Measurements from ENCODE around the gene NDUFAF8. TPM values are rescaled to one million over a fixed set of nuclear protein-coding genes. Genes with fewer than 3 reads are reported as not detected.
A peak's percentile ranks its signal among the peaks of the same experiment; 100 is the strongest.

NDUFAF8 gene
- total RNA-seq, 1 donor from 2014 or later: 39.7 TPM

DNA sequence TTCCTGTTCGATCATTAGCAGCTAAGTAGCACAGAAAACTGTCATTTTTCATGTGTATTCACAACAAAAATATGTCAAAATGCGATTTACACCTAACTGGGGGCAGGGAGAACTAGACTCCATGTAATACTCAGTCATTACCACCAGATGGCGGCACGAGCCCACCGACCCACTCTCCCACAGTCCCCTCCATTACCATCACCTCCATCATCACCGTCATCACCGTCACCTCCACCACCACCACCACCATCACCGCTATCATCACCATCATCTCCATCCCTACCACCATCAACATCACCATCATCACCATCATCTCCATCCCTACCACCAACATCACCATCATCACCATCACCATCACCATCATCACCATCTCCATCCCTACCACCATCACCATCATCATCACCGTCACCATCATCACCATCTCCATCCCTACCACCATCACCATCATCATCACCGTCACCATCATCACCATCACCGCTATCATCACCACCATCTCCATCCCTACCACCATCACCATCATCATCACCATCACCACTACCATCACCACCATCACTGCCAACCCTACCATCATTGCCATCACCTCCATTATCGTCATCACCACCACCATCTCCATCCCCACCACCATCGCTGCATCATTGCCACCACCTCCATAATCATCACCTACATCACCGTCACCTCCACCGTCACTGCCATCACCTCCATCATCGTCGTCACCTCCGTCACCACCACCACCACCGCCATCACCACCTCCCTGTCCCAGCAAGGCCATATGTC, 14.4 kb downstream of the NDUFAF8 start:
- Mint-ChIP-seq H3K4me3 (ENCODE audit: unreplicated experiment) (no peak overlapping the region), H3K9me3 (ENCODE audit: low read depth) (no peaks in the 10 kb centered on the region), H3K4me1 (ENCODE audit: low read depth) (peaks cover 16% of the 10 kb centered on the region), H3K36me3 (ENCODE audit: low read depth) (peaks cover 4% of the 10 kb centered on the region), H3K27ac (ENCODE audit: unreplicated experiment) (peak overlapping the region; percentile 27), H3K27me3 (ENCODE audit: low read depth) (no peaks in the 10 kb centered on the region)
- no peak for DNase-seq (ENCODE audit: low spot score)
- TF ChIP-seq, protein P1, sequence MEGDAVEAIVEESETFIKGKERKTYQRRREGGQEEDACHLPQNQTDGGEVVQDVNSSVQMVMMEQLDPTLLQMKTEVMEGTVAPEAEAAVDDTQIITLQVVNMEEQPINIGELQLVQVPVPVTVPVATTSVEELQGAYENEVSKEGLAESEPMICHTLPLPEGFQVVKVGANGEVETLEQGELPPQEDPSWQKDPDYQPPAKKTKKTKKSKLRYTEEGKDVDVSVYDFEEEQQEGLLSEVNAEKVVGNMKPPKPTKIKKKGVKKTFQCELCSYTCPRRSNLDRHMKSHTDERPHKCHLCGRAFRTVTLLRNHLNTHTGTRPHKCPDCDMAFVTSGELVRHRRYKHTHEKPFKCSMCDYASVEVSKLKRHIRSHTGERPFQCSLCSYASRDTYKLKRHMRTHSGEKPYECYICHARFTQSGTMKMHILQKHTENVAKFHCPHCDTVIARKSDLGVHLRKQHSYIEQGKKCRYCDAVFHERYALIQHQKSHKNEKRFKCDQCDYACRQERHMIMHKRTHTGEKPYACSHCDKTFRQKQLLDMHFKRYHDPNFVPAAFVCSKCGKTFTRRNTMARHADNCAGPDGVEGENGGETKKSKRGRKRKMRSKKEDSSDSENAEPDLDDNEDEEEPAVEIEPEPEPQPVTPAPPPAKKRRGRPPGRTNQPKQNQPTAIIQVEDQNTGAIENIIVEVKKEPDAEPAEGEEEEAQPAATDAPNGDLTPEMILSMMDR (IDR thresholded peaks at IDR 0.05): peak; percentile 87

- Mint-ChIP-seq H3K9me3 (ENCODE audit: low read depth) (no peaks in the 10 kb centered on the region), H3K4me1 (ENCODE audit: low read depth) (peaks cover 16% of the 10 kb centered on the region), H3K4me3 (ENCODE audit: unreplicated experiment) (no peak overlapping the region), H3K36me3 (ENCODE audit: low read depth) (peaks cover 4% of the 10 kb centered on the region), H3K27ac (ENCODE audit: unreplicated experiment) (peak overlapping the region; percentile 41), H3K27me3 (ENCODE audit: low read depth) (no peaks in the 10 kb centered on the region)
- TF ChIP-seq, protein P1 (IDR thresholded peaks at IDR 0.05): peak; percentile 77
- no peak for DNase-seq (ENCODE audit: low spot score)
Observed at GRCh38 chr17:81254955-81255717, 16.0 kb downstream of the NDUFAF8 start.

DNA sequence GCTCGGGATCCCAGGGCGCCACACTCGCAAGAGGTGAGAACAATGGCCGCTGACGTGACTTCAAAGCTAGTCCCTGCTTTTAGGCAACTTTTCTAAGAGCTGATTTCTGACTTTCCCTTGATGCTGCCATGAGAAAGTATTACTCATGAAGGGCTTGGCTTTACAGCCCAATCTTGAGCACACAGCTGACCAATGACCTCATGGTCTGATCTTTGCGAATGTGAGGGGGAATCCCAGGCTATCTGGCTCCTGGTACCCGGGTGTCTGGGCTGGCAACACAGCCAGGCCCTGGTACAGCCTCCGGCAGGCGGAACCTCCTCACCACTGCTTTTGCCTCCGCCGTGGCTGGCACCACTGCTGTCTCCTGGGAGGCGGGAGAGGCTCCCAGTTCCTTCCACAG, 17.5 kb downstream of the NDUFAF8 start:
- no peaks in the 10 kb centered on the region for H3K9me3 Mint-ChIP-seq (ENCODE audit: low read depth)
- TF ChIP-seq, protein P1 (IDR thresholded peaks at IDR 0.05): no peak
- DNase-seq (ENCODE audit: low spot score): no peak
- H3K27me3 Mint-ChIP-seq (ENCODE audit: low read depth): no peaks in the 10 kb centered on the region
- H3K4me3 Mint-ChIP-seq (ENCODE audit: unreplicated experiment): no peak overlapping the region
- no peak overlapping the region for H3K27ac Mint-ChIP-seq (ENCODE audit: unreplicated experiment)
- H3K4me1 Mint-ChIP-seq (ENCODE audit: low read depth): peaks cover 16% of the 10 kb centered on the region
- peaks cover 4% of the 10 kb centered on the region for H3K36me3 Mint-ChIP-seq (ENCODE audit: low read depth)

DNA sequence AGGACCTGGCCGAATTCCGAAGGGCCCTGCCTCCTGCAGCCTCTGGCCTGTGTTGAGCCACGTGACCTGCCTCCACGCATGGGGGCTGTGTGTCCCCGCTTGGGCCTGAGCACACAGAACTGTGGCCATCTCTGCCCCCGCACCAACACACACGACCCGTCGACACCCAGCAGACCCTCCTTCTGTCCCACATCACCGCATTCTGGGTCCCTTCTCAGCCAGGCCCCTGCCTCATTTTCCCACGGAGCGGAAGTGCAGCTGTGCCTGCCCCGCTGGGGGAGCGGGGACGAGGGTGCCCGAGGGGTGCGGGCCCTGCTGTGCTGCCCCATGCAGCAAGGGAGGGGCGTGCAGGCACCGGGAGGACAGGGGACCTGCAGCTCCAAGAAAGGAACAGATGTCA, 18.4 kb downstream of the NDUFAF8 start:
- Mint-ChIP-seq H3K27ac (ENCODE audit: unreplicated experiment) (no peak overlapping the region), H3K9me3 (ENCODE audit: low read depth) (no peaks in the 10 kb centered on the region), H3K4me3 (ENCODE audit: unreplicated experiment) (no peak overlapping the region), H3K27me3 (ENCODE audit: low read depth) (no peaks in the 10 kb centered on the region), H3K36me3 (ENCODE audit: low read depth) (peaks cover 2% of the 10 kb centered on the region), H3K4me1 (ENCODE audit: low read depth) (peaks cover 16% of the 10 kb centered on the region)
- TF ChIP-seq, protein P1 (IDR thresholded peaks at IDR 0.05): no peak
- no peak for DNase-seq (ENCODE audit: low spot score)

- H3K4me1 Mint-ChIP-seq (ENCODE audit: low read depth): peaks cover 12% of the 10 kb centered on the region
- no peak for DNase-seq (ENCODE audit: low spot score)
- no peak overlapping the region for H3K4me3 Mint-ChIP-seq (ENCODE audit: unreplicated experiment)
- TF ChIP-seq, protein P1 (IDR thresholded peaks at IDR 0.05): peak; percentile 20
- H3K36me3 Mint-ChIP-seq (ENCODE audit: low read depth): peaks cover 4% of the 10 kb centered on the region
- H3K27ac Mint-ChIP-seq (ENCODE audit: unreplicated experiment): no peak overlapping the region
- no peaks in the 10 kb centered on the region for H3K9me3 Mint-ChIP-seq (ENCODE audit: low read depth)
- H3K27me3 Mint-ChIP-seq (ENCODE audit: low read depth): no peaks in the 10 kb centered on the region
Observed at GRCh38 chr17:81258292-81258691, 19.2 kb downstream of the NDUFAF8 start.

Data from chondrocyte (in vitro differentiated cells).